Fibroblast of lung (primary cell): ENCODE results near the gene ONECUT3.

Experiments used
- EZH2 ChIP-seq: IDR thresholded peaks from 2 replicates; pipeline ENCODE4 v1.5.1; 2012; ENCODE audit warnings: low read length, control low read depth, mild to moderate bottlenecking; ENCODE audit errors: missing control alignments
- TF ChIP-seq, protein P1 (sequence below), 2 donors: IDR thresholded peaks in 1 of 2; conservative IDR thresholded peaks in 1 of 2; 1 replicate in 1 of 2; 2 replicates in 1 of 2; pipeline ENCODE4 v1.5.1; 2011 to 2012; ENCODE audit warnings: low read length in 2 of 2, control low read depth in 1 of 2, inconsistent platforms in 1 of 2, low read depth in 1 of 2, mild to moderate bottlenecking in 1 of 2

DNA sequence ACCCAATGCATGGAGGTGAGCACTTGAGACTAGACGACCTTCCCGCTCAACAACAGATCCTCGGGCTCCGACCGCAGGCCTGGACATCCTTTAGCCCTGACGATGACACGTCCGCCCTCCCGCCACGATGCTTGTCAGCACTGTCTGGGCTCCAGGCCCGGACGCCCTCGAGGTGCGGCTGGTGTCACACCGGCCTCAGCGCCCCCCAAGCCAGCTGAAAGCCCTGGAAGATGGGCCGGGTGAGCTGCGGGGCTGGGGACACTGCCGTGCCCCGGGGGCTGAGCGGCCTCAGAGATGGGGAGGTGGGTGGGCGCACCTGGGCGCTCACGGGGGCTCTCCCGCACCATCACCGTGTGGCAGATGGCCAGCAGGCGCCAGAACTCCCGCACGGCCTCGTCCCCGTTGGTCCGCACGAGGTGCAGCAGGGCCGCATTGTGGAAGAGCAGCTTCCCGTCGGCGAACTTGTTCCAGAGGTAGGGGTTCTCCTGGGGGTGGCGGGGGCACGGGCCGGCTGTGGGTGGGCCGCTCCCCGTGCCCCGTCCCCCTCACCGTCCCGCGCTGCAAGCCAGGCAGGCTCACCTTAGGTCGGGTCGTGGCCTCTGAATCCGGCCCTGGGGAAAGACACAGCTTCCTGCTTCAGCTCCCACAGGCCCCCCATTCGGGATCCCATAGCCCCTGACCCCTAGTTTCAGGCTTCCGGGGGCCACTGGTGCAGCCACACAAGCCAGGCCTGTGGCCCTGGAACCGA, 43.3 kb downstream of the ONECUT3 start:
- TF ChIP-seq, protein P1, sequence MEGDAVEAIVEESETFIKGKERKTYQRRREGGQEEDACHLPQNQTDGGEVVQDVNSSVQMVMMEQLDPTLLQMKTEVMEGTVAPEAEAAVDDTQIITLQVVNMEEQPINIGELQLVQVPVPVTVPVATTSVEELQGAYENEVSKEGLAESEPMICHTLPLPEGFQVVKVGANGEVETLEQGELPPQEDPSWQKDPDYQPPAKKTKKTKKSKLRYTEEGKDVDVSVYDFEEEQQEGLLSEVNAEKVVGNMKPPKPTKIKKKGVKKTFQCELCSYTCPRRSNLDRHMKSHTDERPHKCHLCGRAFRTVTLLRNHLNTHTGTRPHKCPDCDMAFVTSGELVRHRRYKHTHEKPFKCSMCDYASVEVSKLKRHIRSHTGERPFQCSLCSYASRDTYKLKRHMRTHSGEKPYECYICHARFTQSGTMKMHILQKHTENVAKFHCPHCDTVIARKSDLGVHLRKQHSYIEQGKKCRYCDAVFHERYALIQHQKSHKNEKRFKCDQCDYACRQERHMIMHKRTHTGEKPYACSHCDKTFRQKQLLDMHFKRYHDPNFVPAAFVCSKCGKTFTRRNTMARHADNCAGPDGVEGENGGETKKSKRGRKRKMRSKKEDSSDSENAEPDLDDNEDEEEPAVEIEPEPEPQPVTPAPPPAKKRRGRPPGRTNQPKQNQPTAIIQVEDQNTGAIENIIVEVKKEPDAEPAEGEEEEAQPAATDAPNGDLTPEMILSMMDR (conservative IDR thresholded peaks at IDR 0.05 in 1 of 2, IDR thresholded peaks at IDR 0.05 in 1 of 2; ENCODE audit: low read depth in 1 of 2, low read length in 2 of 2): no peak
- no peak for TF ChIP-seq EZH2
